HepG2 (cell line): ENCODE data around the gene ADAMTS2. TPM values are rescaled to one million over a fixed set of nuclear protein-coding genes. Genes with fewer than 3 reads are reported as not detected.

ENCODE experiments used
- ATAC-seq: fragments of 200-7000 bp; cut with Tn5 transposase; 3 replicates; pipeline ENCODE4 v1.9.1; 2020; ENCODE audit warnings: mild to moderate bottlenecking, moderate library complexity
- BruUV-seq: library from RNA; stranded (reverse); fragments of 400-500 nt; replicated peaks from 2 replicates; lab custom pipeline; 2021; lab: Mats Ljungman, UMichigan
- CTCF ChIA-PET: fragments of 300-600 bp; formaldehyde crosslinking; extraction: SDS; loops from one replicate; lab custom pipeline; 2021; ENCODE audit warnings: low total read pairs, inconsistent platforms, low intra/inter-chr PET ratio; lab: Yijun Ruan, JAX
- POLR2A ChIA-PET: fragments of 350-600 bp; sonication (Branson Sonifier 250); formaldehyde crosslinking; loops from one replicate; lab custom pipeline; 2020; ENCODE audit warnings: antibody characterized with exemption, inconsistent platforms; lab: Yijun Ruan, JAX
- DNase-seq: peaks from one replicate; pipeline ENCODE4 v3.0.0-alpha.2; 2015; ENCODE audit warnings: low spot score
- FAIRE-seq: peaks from 3 replicates; lab custom pipeline; 2011; peaks lifted over from hg19 to GRCh38; lab: Jason Lieb, UNC
- H2AFZ ChIP-seq: one replicate; pipeline ENCODE4 v1.6.1; 2011; ENCODE audit warnings: low read length, inconsistent platforms
- H3K27ac ChIP-seq: fragments of 300-600 bp; 3 replicates; pipeline ENCODE4 v1.8.0; 2011; ENCODE audit warnings: mixed run types, mild to moderate bottlenecking, mixed read lengths, low read length, inconsistent platforms; ENCODE audit not compliant: insufficient read depth; ENCODE audit errors: extremely low read length
- H3K27me3 ChIP-seq, 2 experiments: fragments of 200-600 bp in 1 of 2; 2 replicates in 1 of 2; 3 replicates in 1 of 2; pipeline versions ENCODE4 v1.6.0 to v1.8.0; 2011; ENCODE audit warnings: low read length in 2 of 2, mild to moderate bottlenecking in 2 of 2, moderate library complexity in 2 of 2, inconsistent platforms in 1 of 2; ENCODE audit not compliant: insufficient read depth in 2 of 2, control insufficient read depth in 1 of 2
- H3K36me3 ChIP-seq, 2 experiments: fragments of 200-600 bp in 1 of 2; replicated peaks in 1 of 2; 2 replicates in 1 of 2; 3 replicates in 1 of 2; pipeline versions ENCODE4 v1.5.1 to v1.8.0; 2011; ENCODE audit warnings: low read length in 2 of 2, inconsistent platforms in 1 of 2; ENCODE audit not compliant: insufficient read depth in 2 of 2, control insufficient read depth in 1 of 2
- H3K4me1 ChIP-seq: 2 replicates; pipeline ENCODE4 v1.5.1; 2012; ENCODE audit warnings: low read length, inconsistent platforms; ENCODE audit not compliant: insufficient read depth
- H3K4me2 ChIP-seq: 2 replicates; pipeline ENCODE4 v1.6.0; 2011; ENCODE audit warnings: low read depth, low read length, inconsistent platforms
- H3K4me3 ChIP-seq, 3 experiments: fragments of 200-600 bp in 1 of 3; sonication (generic), shearing (Covaris generic) in 1 of 3; replicated peaks in 1 of 3; 2 replicates each; pipeline ENCODE4 v1.5.1; 2011 to 2016; ENCODE audit warnings: low read length in 3 of 3, inconsistent platforms in 2 of 3, low read depth in 2 of 3, mild to moderate bottlenecking in 2 of 3, control low read depth in 1 of 3, mixed read lengths in 1 of 3; ENCODE audit not compliant: insufficient read depth in 1 of 3
- H3K79me2 ChIP-seq: one replicate; pipeline ENCODE4 v1.6.1; 2011; ENCODE audit warnings: low read length, inconsistent platforms; ENCODE audit not compliant: insufficient read depth
- H3K9ac ChIP-seq: 2 replicates; pipeline ENCODE4 v1.6.0; 2011; ENCODE audit warnings: mild to moderate bottlenecking, low read depth, low read length, inconsistent platforms; ENCODE audit not compliant: insufficient read depth
- H3K9me3 ChIP-seq: 2 replicates; pipeline ENCODE4 v1.5.1; 2012; ENCODE audit warnings: mild to moderate bottlenecking, low read length
- H4K20me1 ChIP-seq: 2 replicates; pipeline ENCODE4 v1.6.0; 2011; ENCODE audit warnings: inconsistent platforms, mild to moderate bottlenecking, low read length, moderate library complexity; ENCODE audit not compliant: insufficient read depth
- HOXA9 ChIP-seq: sonication (generic); formaldehyde crosslinking; IDR thresholded peaks from 2 replicates; pipeline ENCODE4 v1.8.1; 2022; ENCODE audit warnings: missing genetic modification reagents, mild to moderate bottlenecking, moderate library complexity, borderline replicate concordance
- MAFG ChIP-seq: sonication (generic); formaldehyde crosslinking; IDR thresholded peaks from 2 replicates; pipeline ENCODE4 v1.5.1; 2020; ENCODE audit warnings: mild to moderate bottlenecking, missing genetic modification reagents
- MATR3 ChIP-seq: sonication (generic); formaldehyde crosslinking; IDR thresholded peaks from 2 replicates; pipeline ENCODE4 v1.4.0; 2020; ENCODE audit warnings: missing genetic modification reagents
- MXD4 ChIP-seq: IDR thresholded peaks from 2 replicates; pipeline ENCODE4 v1.6.1; 2016; ENCODE audit warnings: mild to moderate bottlenecking, missing biosample characterization, missing genetic modification reagents
- NFE2L2 ChIP-seq: fragments of 150-350 bp; IDR thresholded peaks from 2 replicates; pipeline ENCODE4 v1.6.1; 2014; ENCODE audit warnings: low read length
- ZNF678 ChIP-seq: sonication (generic); formaldehyde crosslinking; IDR thresholded peaks from 2 replicates; pipeline ENCODE4 v1.4.0; 2020; ENCODE audit warnings: mild to moderate bottlenecking, missing genetic modification reagents
- ZNF792 ChIP-seq: IDR thresholded peaks from 2 replicates; pipeline ENCODE4 v1.6.1; 2016
- WGBS: methylation state at CpG from one replicate; pipeline ENCODE4 v1.1.6; 2017; ENCODE audit warnings: low lambda C conversion rate; 5-methylcytosine and 5-hydroxymethylcytosine counted together
- in situ Hi-C: cut with HindIII; loops from 2 replicates; pipeline ENCODE4 v1.10.0; 2017; ENCODE audit warnings: low pct_unique_long_range_greater_than_20kb; ENCODE audit not compliant: extremely low pct_ligation_motif_present
- intact Hi-C: fragments of 100-400 bp; cut with micrococcal nuclease; formaldehyde crosslinking; loops from one replicate; pipeline ENCODE4 v1.10.0; 2022; ENCODE audit not compliant: unreplicated experiment
- polyA plus RNA-seq, 8 experiments: library from polyadenylated mRNA; depleted of rRNA in 3 of 8; stranded (reverse) in 7 of 8; unstranded in 1 of 8; fragments of >200 nt; fragmentation: Illumina TruSeq in 4 of 8; extraction: Trizol in 4 of 8; gene quantifications; 2 replicates each; pipeline versions ENCODE4 v1.2.1 to v1.2.3, GENCODE V29; 2011 to 2016; ENCODE audit warnings: low read depth in 4 of 8, missing spikeins in 1 of 8, mixed read lengths in 1 of 8; ENCODE audit not compliant: insufficient read depth in 1 of 8
- total RNA-seq, 5 experiments: library from RNA; depleted of rRNA; stranded (reverse); fragments of >200 nt; fragmentation: Illumina TruSeq; extraction: Trizol; gene quantifications; 2 replicates each; pipeline ENCODE4 v1.2.3, GENCODE V29; 2016; ENCODE audit warnings: low read depth in 1 of 5
- TF ChIP-seq, protein P1 (sequence below): sonication (generic); formaldehyde crosslinking; IDR thresholded peaks from 2 replicates; pipeline ENCODE4 v1.4.0; 2020; ENCODE audit warnings: missing genetic modification reagents, borderline replicate concordance
- TF ChIP-seq, protein P2 (sequence below): sonication (generic); formaldehyde crosslinking; IDR thresholded peaks from 2 replicates; pipeline ENCODE4 v1.4.0; 2020; ENCODE audit warnings: mild to moderate bottlenecking, missing genetic modification reagents
- TF ChIP-seq, protein P3 (sequence below): sonication (generic); formaldehyde crosslinking; IDR thresholded peaks from 2 replicates; pipeline ENCODE4 v1.5.1; 2020; ENCODE audit warnings: mild to moderate bottlenecking, missing genetic modification reagents, borderline replicate concordance

Gene ADAMTS2
- total and polyA plus RNA-seq, 2 of the 13 experiments (the other 11 are each of a cell fraction or from before 2014, with no cell fraction given), result 0.24 to 3.5 TPM

- WGBS, result 35% methylated on average over 8 of the region's 8 CpGs
- in situ Hi-C loops, result no loop called here
- Histone ChIP-seq H3K4me1 (no peaks in the 10 kb centered on the region), H3K27ac (no peak overlapping the region), H2AFZ (no peak overlapping the region), H3K79me2 (no peaks in the 10 kb centered on the region), H3K4me2 (no peak overlapping the region), H3K27me3 (peaks cover 19 to 89% of the 10 kb centered on the region in 2 experiments), H3K36me3 (no peaks in the 10 kb centered on the region), H3K4me3 (no peak overlapping the region), H3K9ac (no peak overlapping the region), H3K9me3 (no peaks in the 10 kb centered on the region), H4K20me1 (no peaks in the 10 kb centered on the region)
- FAIRE-seq (no peak), DNase-seq (no peak), ATAC-seq (no peak)
- ChIA-PET POLR2A (no interaction called here), CTCF (no interaction called here)
- BruUV-seq, result no TSS peak
- intact Hi-C loops, result no loop called here
- TF ChIP-seq, protein P1, sequence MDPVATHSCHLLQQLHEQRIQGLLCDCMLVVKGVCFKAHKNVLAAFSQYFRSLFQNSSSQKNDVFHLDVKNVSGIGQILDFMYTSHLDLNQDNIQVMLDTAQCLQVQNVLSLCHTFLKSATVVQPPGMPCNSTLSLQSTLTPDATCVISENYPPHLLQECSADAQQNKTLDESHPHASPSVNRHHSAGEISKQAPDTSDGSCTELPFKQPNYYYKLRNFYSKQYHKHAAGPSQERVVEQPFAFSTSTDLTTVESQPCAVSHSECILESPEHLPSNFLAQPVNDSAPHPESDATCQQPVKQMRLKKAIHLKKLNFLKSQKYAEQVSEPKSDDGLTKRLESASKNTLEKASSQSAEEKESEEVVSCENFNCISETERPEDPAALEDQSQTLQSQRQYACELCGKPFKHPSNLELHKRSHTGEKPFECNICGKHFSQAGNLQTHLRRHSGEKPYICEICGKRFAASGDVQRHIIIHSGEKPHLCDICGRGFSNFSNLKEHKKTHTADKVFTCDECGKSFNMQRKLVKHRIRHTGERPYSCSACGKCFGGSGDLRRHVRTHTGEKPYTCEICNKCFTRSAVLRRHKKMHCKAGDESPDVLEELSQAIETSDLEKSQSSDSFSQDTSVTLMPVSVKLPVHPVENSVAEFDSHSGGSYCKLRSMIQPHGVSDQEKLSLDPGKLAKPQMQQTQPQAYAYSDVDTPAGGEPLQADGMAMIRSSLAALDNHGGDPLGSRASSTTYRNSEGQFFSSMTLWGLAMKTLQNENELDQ (CRISPR knock-in tag), result no peak
Measured at GRCh38 chr5:179346875-179347274, 1.6 kb upstream of the ADAMTS2 start.

DNA sequence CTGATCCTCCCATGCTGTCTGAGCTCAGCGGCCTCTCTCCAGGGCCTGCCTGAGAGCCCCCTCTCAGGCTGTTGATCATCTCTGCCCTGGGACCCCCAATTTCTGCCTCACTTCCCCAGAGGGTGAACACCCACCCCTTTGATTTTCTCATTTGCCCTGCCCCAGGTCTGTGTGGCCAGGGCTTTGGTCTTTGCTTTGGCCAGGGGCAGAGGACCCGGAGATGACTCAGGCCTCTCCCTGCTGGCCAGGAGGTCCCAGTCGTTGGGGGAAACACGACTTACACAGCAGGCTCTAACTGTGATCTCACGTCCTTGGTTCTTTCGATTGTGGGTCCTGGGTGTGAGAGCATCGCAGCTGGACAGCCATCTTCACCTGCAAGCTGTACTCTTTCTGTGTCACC is 1.1 kb upstream of the ADAMTS2 start:
- no peak overlapping the region for H2AFZ ChIP-seq
- H3K79me2 ChIP-seq, result no peaks in the 10 kb centered on the region
- CTCF ChIA-PET, result no interaction called here
- ATAC-seq, result no peak
- WGBS, result 23% methylated on average over 5 of the region's 7 CpGs
- no TSS peak for BruUV-seq
- H4K20me1 ChIP-seq, result no peaks in the 10 kb centered on the region
- POLR2A ChIA-PET, result no interaction called here
- intact Hi-C loops, result no loop called here
- H3K27ac ChIP-seq, result no peak overlapping the region
- in situ Hi-C loops, result no loop called here
- no peak for DNase-seq
- no peak overlapping the region for H3K4me2 ChIP-seq
- no peak overlapping the region for H3K9ac ChIP-seq
- H3K4me1 ChIP-seq, result no peaks in the 10 kb centered on the region
- H3K4me3 ChIP-seq, result no peak overlapping the region
- no peak for FAIRE-seq
- peaks cover 17 to 87% of the 10 kb centered on the region in 2 experiments for H3K27me3 ChIP-seq
- H3K36me3 ChIP-seq, result no peaks in the 10 kb centered on the region
- no peaks in the 10 kb centered on the region for H3K9me3 ChIP-seq
- TF ChIP-seq MATR3 (CRISPR knock-in tag), result no peak
- no peak for TF ChIP-seq MAFG
- TF ChIP-seq HOXA9 (CRISPR knock-in tag), result no peak
- no peak for TF ChIP-seq ZNF678 (CRISPR knock-in tag)
- TF ChIP-seq MXD4 (CRISPR knock-in tag), result no peak
- TF ChIP-seq, protein P2, sequence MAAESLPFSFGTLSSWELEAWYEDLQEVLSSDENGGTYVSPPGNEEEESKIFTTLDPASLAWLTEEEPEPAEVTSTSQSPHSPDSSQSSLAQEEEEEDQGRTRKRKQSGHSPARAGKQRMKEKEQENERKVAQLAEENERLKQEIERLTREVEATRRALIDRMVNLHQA (CRISPR knock-in tag), result no peak
- no peak for TF ChIP-seq NFE2L2
- TF ChIP-seq, protein P3, sequence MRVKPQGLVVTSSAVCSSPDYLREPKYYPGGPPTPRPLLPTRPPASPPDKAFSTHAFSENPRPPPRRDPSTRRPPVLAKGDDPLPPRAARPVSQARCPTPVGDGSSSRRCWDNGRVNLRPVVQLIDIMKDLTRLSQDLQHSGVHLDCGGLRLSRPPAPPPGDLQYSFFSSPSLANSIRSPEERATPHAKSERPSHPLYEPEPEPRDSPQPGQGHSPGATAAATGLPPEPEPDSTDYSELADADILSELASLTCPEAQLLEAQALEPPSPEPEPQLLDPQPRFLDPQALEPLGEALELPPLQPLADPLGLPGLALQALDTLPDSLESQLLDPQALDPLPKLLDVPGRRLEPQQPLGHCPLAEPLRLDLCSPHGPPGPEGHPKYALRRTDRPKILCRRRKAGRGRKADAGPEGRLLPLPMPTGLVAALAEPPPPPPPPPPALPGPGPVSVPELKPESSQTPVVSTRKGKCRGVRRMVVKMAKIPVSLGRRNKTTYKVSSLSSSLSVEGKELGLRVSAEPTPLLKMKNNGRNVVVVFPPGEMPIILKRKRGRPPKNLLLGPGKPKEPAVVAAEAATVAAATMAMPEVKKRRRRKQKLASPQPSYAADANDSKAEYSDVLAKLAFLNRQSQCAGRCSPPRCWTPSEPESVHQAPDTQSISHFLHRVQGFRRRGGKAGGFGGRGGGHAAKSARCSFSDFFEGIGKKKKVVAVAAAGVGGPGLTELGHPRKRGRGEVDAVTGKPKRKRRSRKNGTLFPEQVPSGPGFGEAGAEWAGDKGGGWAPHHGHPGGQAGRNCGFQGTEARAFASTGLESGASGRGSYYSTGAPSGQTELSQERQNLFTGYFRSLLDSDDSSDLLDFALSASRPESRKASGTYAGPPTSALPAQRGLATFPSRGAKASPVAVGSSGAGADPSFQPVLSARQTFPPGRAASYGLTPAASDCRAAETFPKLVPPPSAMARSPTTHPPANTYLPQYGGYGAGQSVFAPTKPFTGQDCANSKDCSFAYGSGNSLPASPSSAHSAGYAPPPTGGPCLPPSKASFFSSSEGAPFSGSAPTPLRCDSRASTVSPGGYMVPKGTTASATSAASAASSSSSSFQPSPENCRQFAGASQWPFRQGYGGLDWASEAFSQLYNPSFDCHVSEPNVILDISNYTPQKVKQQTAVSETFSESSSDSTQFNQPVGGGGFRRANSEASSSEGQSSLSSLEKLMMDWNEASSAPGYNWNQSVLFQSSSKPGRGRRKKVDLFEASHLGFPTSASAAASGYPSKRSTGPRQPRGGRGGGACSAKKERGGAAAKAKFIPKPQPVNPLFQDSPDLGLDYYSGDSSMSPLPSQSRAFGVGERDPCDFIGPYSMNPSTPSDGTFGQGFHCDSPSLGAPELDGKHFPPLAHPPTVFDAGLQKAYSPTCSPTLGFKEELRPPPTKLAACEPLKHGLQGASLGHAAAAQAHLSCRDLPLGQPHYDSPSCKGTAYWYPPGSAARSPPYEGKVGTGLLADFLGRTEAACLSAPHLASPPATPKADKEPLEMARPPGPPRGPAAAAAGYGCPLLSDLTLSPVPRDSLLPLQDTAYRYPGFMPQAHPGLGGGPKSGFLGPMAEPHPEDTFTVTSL (CRISPR knock-in tag), result no peak
- TF ChIP-seq ZNF792 (CRISPR knock-in tag), result no peak
